ENCODE data around the gene TIMM13.

- no peak for TF ChIP-seq GATA2 (IDR thresholded peaks at IDR 0.05; ENCODE audit: low read depth, low read length)
- TF ChIP-seq GATA3 (IDR thresholded peaks at IDR 0.05; ENCODE audit: low read depth, low read length): no peak
These were observed 6.5 kb upstream of the TIMM13 start for GRCh38 chr19:2433854-2434253.

Measured in SH-SY5Y (cell line).